Mucosa of stomach (tissue), 1 donor: Measurements from ENCODE around the gene ODF2L.
"Not testable (repeated sequence)": the region's sequence is repeated elsewhere in the genome, so short reads cannot be mapped to it uniquely, and the experiment has no call there.

Source experiments
- H3K27me3 ChIP-seq: one replicate; pipeline ENCODE4 v1.7.0; 2013; ENCODE audit warnings: mild to moderate bottlenecking, low read length; ENCODE audit not compliant: control insufficient read depth, insufficient read depth
- H3K36me3 ChIP-seq: one replicate; pipeline ENCODE4 v1.7.0; 2013; ENCODE audit warnings: low read length; ENCODE audit not compliant: control insufficient read depth, insufficient read depth
- H3K4me1 ChIP-seq: one replicate; pipeline ENCODE4 v1.7.0; 2013; ENCODE audit warnings: mild to moderate bottlenecking, low read length; ENCODE audit not compliant: control insufficient read depth, insufficient read depth
- H3K4me3 ChIP-seq: one replicate; pipeline ENCODE4 v1.7.0; 2013; ENCODE audit warnings: low read length
- H3K9ac ChIP-seq: one replicate; pipeline ENCODE4 v1.7.0; 2013; ENCODE audit warnings: mild to moderate bottlenecking, low read length, moderate library complexity
- H3K9me3 ChIP-seq: one replicate; pipeline ENCODE4 v1.7.0; 2013; ENCODE audit warnings: mild to moderate bottlenecking, low read length, moderate library complexity; ENCODE audit not compliant: control insufficient read depth
- donor health status: Pancreatic carcinoma.

The ODF2L gene

GRCh38 chr1:86381223-86381622 is 14.9 kb downstream of the ODF2L start:
- Histone ChIP-seq H3K4me1 (no peaks in the 10 kb centered on the region), H3K9me3 (no peaks in the 10 kb centered on the region), H3K9ac (no peak overlapping the region), H3K4me3 (no peak overlapping the region), H3K27me3 (no peaks in the 10 kb centered on the region), H3K36me3 (no peaks in the 10 kb centered on the region)

GRCh38 chr1:86380257-86380861 is 15.8 kb downstream of the ODF2L start:
- Histone ChIP-seq H3K4me3 (no peak overlapping the region), H3K9ac (no peak overlapping the region), H3K36me3 (no peaks in the 10 kb centered on the region), H3K27me3 (no peaks in the 10 kb centered on the region), H3K9me3 (no peaks in the 10 kb centered on the region), H3K4me1 (no peaks in the 10 kb centered on the region)

DNA sequence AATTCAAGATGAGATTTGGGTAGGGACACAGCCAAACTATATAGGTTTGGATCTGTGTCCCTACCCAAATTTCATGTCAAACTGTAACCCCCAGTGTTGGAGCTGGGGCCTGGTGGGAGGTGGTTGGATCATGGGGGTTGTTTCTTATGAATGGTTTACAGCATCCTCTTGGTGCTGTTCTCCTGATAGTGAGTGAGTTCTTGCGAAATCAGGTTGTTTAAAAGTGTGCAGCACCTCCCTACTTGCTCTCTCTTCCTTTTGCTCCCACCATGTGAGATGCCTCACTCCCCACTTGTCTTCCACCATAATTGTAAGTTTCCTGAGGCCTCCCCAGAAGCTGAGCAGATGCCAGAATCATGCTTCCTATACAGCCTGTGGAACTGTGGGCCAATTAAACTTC is 17.3 kb downstream of the ODF2L start:
- H3K9ac ChIP-seq: no peak overlapping the region
- no peaks in the 10 kb centered on the region for H3K27me3 ChIP-seq
- no peak overlapping the region for H3K4me3 ChIP-seq
- no peaks in the 10 kb centered on the region for H3K9me3 ChIP-seq
- H3K4me1 ChIP-seq: no peaks in the 10 kb centered on the region
- H3K36me3 ChIP-seq: no peaks in the 10 kb centered on the region

- Histone ChIP-seq H3K27me3 (no peaks in the 10 kb centered on the region), H3K4me3 (no peak overlapping the region), H3K9ac (no peak overlapping the region), H3K36me3 (no peaks in the 10 kb centered on the region), H3K9me3 (no peaks in the 10 kb centered on the region), H3K4me1 (no peaks in the 10 kb centered on the region)
These were observed 18.8 kb downstream of the ODF2L start for GRCh38 chr1:86377341-86377740.

DNA sequence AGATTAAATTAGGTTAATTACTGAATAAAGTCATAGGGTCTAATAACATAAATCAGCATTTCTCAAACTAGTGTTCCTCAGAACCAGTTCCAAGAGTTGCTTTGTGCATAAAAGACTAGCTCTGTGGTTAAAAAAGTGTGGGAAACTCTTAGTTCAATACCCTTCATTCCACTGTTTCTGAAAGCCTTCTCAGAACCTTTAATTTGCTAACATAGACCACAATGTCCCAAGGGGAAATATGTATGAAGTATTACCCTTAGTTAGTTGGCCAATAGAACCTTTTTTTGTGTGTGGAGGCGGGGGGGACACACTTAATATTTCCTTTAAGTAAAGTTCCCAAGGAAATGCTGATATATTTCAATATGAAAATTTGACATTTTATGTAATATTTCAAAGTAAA is 20.4 kb downstream of the ODF2L start:
- no peaks in the 10 kb centered on the region for H3K36me3 ChIP-seq
- no peaks in the 10 kb centered on the region for H3K9me3 ChIP-seq

GRCh38 chr1:86370601-86371022 is 25.5 kb downstream of the ODF2L start:
- H3K4me1 ChIP-seq: no peaks in the 10 kb centered on the region
- no peaks in the 10 kb centered on the region for H3K9me3 ChIP-seq
- no peaks in the 10 kb centered on the region for H3K27me3 ChIP-seq
- no peak overlapping the region for H3K9ac ChIP-seq
- H3K4me3 ChIP-seq: no peak overlapping the region
- H3K36me3 ChIP-seq: no peaks in the 10 kb centered on the region

More for the DNA sequence above, 20.4 kb downstream of the ODF2L start:
- Histone ChIP-seq H3K9ac (no peak overlapping the region), H3K4me1 (no peaks in the 10 kb centered on the region), H3K4me3 (no peak overlapping the region), H3K27me3 (no peaks in the 10 kb centered on the region)

DNA sequence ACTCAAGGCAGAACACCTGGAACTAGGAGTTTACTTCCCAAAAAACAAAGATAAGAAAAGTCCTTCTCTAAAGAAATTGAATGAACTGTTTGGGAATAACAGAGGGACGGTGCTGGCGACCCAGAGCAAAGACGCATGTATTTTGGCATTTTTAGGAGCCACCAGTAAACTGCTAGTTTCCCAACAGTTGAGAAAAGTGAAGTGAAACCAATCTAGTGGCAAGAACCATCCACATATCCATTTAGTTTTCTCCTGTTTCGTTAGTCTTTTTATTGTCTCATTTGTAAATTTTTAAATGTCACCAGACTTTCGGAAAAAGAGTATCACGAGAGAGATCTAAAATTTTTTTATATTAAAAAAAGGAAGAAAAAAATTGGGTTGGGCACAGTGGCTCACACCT is 30.2 kb downstream of the ODF2L start:
- Histone ChIP-seq H3K36me3 (no peaks in the 10 kb centered on the region), H3K4me3 (no peak overlapping the region), H3K4me1 (no peaks in the 10 kb centered on the region)

GRCh38 chr1:86362807-86363206 is 33.3 kb downstream of the ODF2L start:
- Histone ChIP-seq H3K9me3 (no peaks in the 10 kb centered on the region), H3K27me3 (no peaks in the 10 kb centered on the region), H3K9ac (no peak overlapping the region), H3K4me1 (no peaks in the 10 kb centered on the region), H3K4me3 (no peak overlapping the region), H3K36me3 (no peaks in the 10 kb centered on the region)

More for the DNA sequence above, 30.2 kb downstream of the ODF2L start:
- H3K9me3 ChIP-seq: no peaks in the 10 kb centered on the region
- no peaks in the 10 kb centered on the region for H3K27me3 ChIP-seq
- H3K9ac ChIP-seq: no peak overlapping the region

- Histone ChIP-seq H3K36me3 (no peaks in the 10 kb centered on the region), H3K4me1 (no peaks in the 10 kb centered on the region)
These were observed 38.3 kb downstream of the ODF2L start for GRCh38 chr1:86357796-86358195.

DNA sequence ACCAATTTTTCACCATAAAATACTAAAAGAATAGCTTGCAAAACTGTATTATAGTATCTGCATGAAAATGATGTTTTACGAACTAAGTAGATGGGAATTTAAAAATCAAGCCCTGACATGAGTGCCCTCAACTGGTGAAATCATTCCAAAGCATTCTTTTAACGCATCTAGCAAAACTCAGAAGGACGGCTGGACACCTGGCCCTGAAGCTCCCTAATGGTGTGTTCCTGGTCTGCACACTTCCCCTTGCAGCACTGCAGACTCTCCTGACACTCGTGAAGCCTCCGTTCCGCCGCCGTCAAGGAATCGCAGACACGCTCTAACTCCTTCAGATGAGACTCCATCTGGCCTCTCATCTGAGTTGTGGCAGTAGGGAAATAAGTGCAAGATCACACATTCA is 39.9 kb downstream of the ODF2L start:
- H3K4me3 ChIP-seq: no peak overlapping the region
- no peaks in the 10 kb centered on the region for H3K4me1 ChIP-seq
- H3K36me3 ChIP-seq: no peaks in the 10 kb centered on the region
- H3K9me3 ChIP-seq: no peaks in the 10 kb centered on the region
- no peaks in the 10 kb centered on the region for H3K27me3 ChIP-seq
- no peak overlapping the region for H3K9ac ChIP-seq

More at GRCh38 chr1:86357796-86358195, 38.3 kb downstream of the ODF2L start:
- Histone ChIP-seq H3K9ac (no peak overlapping the region), H3K9me3 (no peaks in the 10 kb centered on the region), H3K27me3 (no peaks in the 10 kb centered on the region), H3K4me3 (no peak overlapping the region)

GRCh38 chr1:86352086-86352485 is 44.0 kb downstream of the ODF2L start:
- no peaks in the 10 kb centered on the region for H3K4me1 ChIP-seq

DNA sequence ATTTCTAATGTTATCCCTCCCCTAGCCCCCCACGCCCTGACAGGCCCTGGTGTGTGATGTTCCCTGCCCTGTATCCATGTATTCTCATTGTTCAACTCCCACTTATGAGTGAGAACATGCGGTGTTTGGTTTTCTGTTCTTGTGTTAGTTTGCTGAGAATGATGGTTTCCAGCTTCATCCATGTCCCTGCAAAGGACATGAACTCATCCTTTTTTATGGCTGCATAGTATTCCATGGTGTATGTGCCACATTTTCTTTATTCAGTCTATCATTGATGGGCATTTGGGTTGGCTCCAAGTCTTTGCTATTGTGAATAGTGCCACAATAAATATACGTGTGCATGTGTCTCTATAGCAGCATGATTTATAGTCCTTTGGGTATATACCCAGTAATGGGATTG is 45.9 kb downstream of the ODF2L start:
- H3K27me3 ChIP-seq, H3K9ac ChIP-seq, H3K4me3 ChIP-seq, H3K36me3 ChIP-seq, H3K9me3 ChIP-seq, H3K4me1 ChIP-seq: not testable (repeated sequence)

More at GRCh38 chr1:86352086-86352485, 44.0 kb downstream of the ODF2L start:
- H3K9ac ChIP-seq: no peak overlapping the region
- H3K9me3 ChIP-seq: no peaks in the 10 kb centered on the region
- no peaks in the 10 kb centered on the region for H3K27me3 ChIP-seq
- H3K36me3 ChIP-seq: no peaks in the 10 kb centered on the region
- no peak overlapping the region for H3K4me3 ChIP-seq

- no peak overlapping the region for H3K9ac ChIP-seq
- no peaks in the 10 kb centered on the region for H3K9me3 ChIP-seq
- H3K36me3 ChIP-seq: no peaks in the 10 kb centered on the region
- H3K4me1 ChIP-seq: no peaks in the 10 kb centered on the region
- H3K27me3 ChIP-seq: no peaks in the 10 kb centered on the region
- no peak overlapping the region for H3K4me3 ChIP-seq
These were observed 49.7 kb downstream of the ODF2L start for GRCh38 chr1:86346388-86346787.
